ENCODE data around the gene SPIRE2. TPM values are rescaled to one million over a fixed set of nuclear protein-coding genes. Genes with fewer than 3 reads are reported as not detected.
"Not testable (repeated sequence)": the region's sequence is repeated elsewhere in the genome, so short reads cannot be mapped to it uniquely, and the experiment has no call there.

Gene SPIRE2
- total RNA-seq, 1 experiment from 2014 or later: 6.9 TPM

GRCh38 chr16:89864527-89864820, 36.2 kb downstream of the SPIRE2 start:
- DNase-seq (ENCODE audit: low spot score): peak; percentile 58

GRCh38 chr16:89867918-89868317, 39.6 kb downstream of the SPIRE2 start:
- DNase-seq (ENCODE audit: low spot score): no peak

GRCh38 chr16:89869911-89870310, 41.6 kb downstream of the SPIRE2 start:
- no peak for DNase-seq (ENCODE audit: low spot score)

GRCh38 chr16:89870440-89870839, 42.2 kb downstream of the SPIRE2 start:
- DNase-seq (ENCODE audit: low spot score): no peak

GRCh38 chr16:89871895-89872294, 43.6 kb downstream of the SPIRE2 start:
- no peak for DNase-seq (ENCODE audit: low spot score)

GRCh38 chr16:89873109-89873971, 45.1 kb downstream of the SPIRE2 start, which contains the start of gene TCF25:
TCF25 (plus strand) TSS chr16:89873592; CDS start chr16:89873668, 76 bp downstream.
- peak; percentile 85 for DNase-seq (ENCODE audit: low spot score)

GRCh38 chr16:89873972-89874689, 45.9 kb downstream of the SPIRE2 start:
- peak; percentile 80 for DNase-seq (ENCODE audit: low spot score)

- DNase-seq (ENCODE audit: low spot score): not testable (repeated sequence)
These were observed 50.8 kb downstream of the SPIRE2 start for GRCh38 chr16:89879123-89879522.

- DNase-seq (ENCODE audit: low spot score): no peak
These were observed 52.4 kb downstream of the SPIRE2 start for GRCh38 chr16:89880477-89881367.

- DNase-seq (ENCODE audit: low spot score): no peak
These were observed 53.1 kb downstream of the SPIRE2 start for GRCh38 chr16:89881368-89881730.

- no peak for DNase-seq (ENCODE audit: low spot score)
These were observed 55.2 kb downstream of the SPIRE2 start for GRCh38 chr16:89883346-89884040.

GRCh38 chr16:89884041-89884421, 55.8 kb downstream of the SPIRE2 start:
- DNase-seq (ENCODE audit: low spot score): no peak

GRCh38 chr16:89887243-89887642, 59.0 kb downstream of the SPIRE2 start:
- no peak for DNase-seq (ENCODE audit: low spot score)

- no peak for DNase-seq (ENCODE audit: low spot score)
These were observed 61.9 kb downstream of the SPIRE2 start for GRCh38 chr16:89890200-89890599.

GRCh38 chr16:89890886-89891657, 62.8 kb downstream of the SPIRE2 start:
- DNase-seq (ENCODE audit: low spot score): no peak

- DNase-seq (ENCODE audit: low spot score): no peak
These were observed 63.9 kb downstream of the SPIRE2 start for GRCh38 chr16:89892055-89892630.

GRCh38 chr16:89892635-89893034, 64.4 kb downstream of the SPIRE2 start:
- DNase-seq (ENCODE audit: low spot score): no peak

GRCh38 chr16:89893642-89894548, 65.6 kb downstream of the SPIRE2 start:
- DNase-seq (ENCODE audit: low spot score): no peak
